Lower lobe of right lung (tissue), 2 donors: ENCODE data around the gene INTS1. TPM values are rescaled to one million over a fixed set of nuclear protein-coding genes. Genes with fewer than 3 reads are reported as not detected.

Experiments
- ATAC-seq, 2 donors: fragments of 200-7000 bp; cut with Tn5 transposase; one replicate each; pipeline ENCODE4 v1.9.1; 2020 to 2022; ENCODE audit warnings: mild to moderate bottlenecking in 2 of 2, moderate library complexity in 2 of 2
- DNase-seq: peaks from one replicate; pipeline ENCODE4 v3.0.0-alpha.2; 2020
- H3K27ac ChIP-seq: fragments of 200-600 bp; one replicate; pipeline ENCODE4 v1.8.0; 2022
- H3K27me3 ChIP-seq: fragments of 200-600 bp; one replicate; pipeline ENCODE4 v1.8.0; 2022; ENCODE audit warnings: low read depth
- H3K36me3 ChIP-seq: fragments of 200-600 bp; one replicate; pipeline ENCODE4 v1.8.0; 2022; ENCODE audit warnings: mild to moderate bottlenecking
- H3K4me1 ChIP-seq: fragments of 200-600 bp; one replicate; pipeline ENCODE4 v1.8.0; 2022
- H3K4me3 ChIP-seq: fragments of 200-600 bp; one replicate; pipeline ENCODE4 v1.8.0; 2022; ENCODE audit warnings: mild to moderate bottlenecking
- H3K9me3 ChIP-seq: fragments of 200-600 bp; one replicate; pipeline ENCODE4 v1.8.0; 2022
- intact Hi-C: fragments of 100-400 bp; cut with DNase I; formaldehyde crosslinking; loops from one replicate; pipeline ENCODE4 v1.11.0; 2022
- total RNA-seq: library from RNA; stranded (reverse); fragmentation: NEBNext Ultra II Directional; extraction: Animal tissue kit (Norgen Biotek cat#: 25700); gene quantifications from one replicate; pipeline ENCODE4 v1.2.1, GENCODE V29; 2021
- TF ChIP-seq, protein P1 (sequence below): fragments of 200-600 bp; IDR thresholded peaks from one replicate; pipeline ENCODE4 v1.8.0; 2022; ENCODE audit warnings: antibody characterized with exemption, mild to moderate bottlenecking
- donor health status: DM: no; HTN: yes; CAD: no; lungs with severe emphysema.

Gene INTS1
- total RNA-seq, 1 donor from 2014 or later: 50.8 TPM

DNA sequence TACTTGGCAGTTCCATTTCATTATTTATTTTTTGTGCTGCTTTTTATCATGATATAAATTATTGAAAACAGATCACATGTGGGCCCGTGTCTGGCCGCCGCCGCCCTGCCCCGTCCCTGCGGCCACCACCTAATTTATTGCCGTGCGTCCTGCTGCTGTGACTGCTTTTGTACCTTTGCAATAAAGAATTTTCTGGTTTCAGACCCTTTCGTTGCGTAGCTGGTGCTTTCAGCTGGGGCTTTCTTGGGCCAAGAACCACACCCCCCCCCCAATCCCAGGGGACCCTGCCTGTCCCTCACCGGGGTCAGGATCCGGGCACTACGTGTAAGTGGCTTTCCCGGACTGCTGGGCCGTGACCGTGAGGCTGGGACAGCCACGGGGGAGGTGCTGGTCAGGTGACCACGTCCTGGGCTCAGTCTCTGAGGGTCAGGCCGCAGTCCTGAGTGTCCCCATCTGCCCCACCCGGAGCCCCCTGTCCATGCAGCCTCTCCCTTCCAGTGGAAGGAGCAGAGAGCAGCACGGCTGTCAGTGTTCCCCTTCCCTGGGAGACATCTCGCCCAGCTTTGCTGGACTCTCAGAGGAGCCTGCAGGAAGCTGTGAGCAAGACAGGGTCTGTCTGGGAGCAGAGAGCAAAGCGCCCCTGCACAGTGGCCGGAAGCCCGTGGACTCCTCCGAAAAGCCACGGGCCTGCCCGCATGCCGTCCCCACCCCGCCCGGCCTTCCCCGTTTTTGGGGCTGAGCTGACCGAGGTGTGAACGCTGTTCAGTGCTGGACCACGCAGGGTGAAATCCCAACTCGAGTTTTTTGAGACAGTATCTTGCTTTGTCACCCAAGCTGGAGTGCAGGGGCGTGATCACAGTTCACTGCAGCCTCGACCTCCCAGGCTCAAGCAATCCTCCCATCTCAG lies 38.9 kb upstream of the INTS1 start:
- Histone ChIP-seq H3K27me3 (no peaks in the 10 kb centered on the region), H3K9me3 (no peaks in the 10 kb centered on the region), H3K27ac (no peak overlapping the region), H3K4me1 (peaks cover 11% of the 10 kb centered on the region), H3K36me3 (peaks cover 59% of the 10 kb centered on the region), H3K4me3 (no peak overlapping the region)
- intact Hi-C loops: no loop called here
- DNase-seq (no peak), ATAC-seq (no peak)
- TF ChIP-seq, protein P1, sequence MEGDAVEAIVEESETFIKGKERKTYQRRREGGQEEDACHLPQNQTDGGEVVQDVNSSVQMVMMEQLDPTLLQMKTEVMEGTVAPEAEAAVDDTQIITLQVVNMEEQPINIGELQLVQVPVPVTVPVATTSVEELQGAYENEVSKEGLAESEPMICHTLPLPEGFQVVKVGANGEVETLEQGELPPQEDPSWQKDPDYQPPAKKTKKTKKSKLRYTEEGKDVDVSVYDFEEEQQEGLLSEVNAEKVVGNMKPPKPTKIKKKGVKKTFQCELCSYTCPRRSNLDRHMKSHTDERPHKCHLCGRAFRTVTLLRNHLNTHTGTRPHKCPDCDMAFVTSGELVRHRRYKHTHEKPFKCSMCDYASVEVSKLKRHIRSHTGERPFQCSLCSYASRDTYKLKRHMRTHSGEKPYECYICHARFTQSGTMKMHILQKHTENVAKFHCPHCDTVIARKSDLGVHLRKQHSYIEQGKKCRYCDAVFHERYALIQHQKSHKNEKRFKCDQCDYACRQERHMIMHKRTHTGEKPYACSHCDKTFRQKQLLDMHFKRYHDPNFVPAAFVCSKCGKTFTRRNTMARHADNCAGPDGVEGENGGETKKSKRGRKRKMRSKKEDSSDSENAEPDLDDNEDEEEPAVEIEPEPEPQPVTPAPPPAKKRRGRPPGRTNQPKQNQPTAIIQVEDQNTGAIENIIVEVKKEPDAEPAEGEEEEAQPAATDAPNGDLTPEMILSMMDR: no peak

DNA sequence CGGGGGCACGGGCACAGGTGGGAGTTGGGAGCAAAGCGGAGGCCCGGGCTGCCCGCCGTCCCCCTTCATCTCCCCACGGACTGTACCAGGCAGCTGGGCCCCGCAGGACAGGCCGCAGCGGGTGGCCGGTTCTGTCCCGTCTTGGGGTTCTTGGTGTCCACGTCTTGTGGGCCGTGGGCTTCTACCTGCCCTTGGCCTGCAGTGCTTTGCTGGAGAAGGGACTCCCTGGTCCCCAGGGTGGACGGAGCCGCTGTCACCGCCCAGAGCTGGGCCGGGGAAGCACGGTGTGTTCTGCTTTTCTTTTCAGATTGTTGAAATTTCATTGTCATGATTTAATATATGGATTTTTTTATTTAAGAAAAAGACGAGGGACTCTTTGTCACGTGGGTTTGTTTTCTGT lies 38.1 kb upstream of the INTS1 start:
- H3K4me1 ChIP-seq: peaks cover 18% of the 10 kb centered on the region
- no peak overlapping the region for H3K27ac ChIP-seq
- TF ChIP-seq, protein P1: no peak
- DNase-seq (peak; percentile 42), ATAC-seq (no peak)
- H3K27me3 ChIP-seq: no peaks in the 10 kb centered on the region
- no peaks in the 10 kb centered on the region for H3K9me3 ChIP-seq
- intact Hi-C loops: no loop called here
- peaks cover 59% of the 10 kb centered on the region for H3K36me3 ChIP-seq
- no peak overlapping the region for H3K4me3 ChIP-seq

DNA sequence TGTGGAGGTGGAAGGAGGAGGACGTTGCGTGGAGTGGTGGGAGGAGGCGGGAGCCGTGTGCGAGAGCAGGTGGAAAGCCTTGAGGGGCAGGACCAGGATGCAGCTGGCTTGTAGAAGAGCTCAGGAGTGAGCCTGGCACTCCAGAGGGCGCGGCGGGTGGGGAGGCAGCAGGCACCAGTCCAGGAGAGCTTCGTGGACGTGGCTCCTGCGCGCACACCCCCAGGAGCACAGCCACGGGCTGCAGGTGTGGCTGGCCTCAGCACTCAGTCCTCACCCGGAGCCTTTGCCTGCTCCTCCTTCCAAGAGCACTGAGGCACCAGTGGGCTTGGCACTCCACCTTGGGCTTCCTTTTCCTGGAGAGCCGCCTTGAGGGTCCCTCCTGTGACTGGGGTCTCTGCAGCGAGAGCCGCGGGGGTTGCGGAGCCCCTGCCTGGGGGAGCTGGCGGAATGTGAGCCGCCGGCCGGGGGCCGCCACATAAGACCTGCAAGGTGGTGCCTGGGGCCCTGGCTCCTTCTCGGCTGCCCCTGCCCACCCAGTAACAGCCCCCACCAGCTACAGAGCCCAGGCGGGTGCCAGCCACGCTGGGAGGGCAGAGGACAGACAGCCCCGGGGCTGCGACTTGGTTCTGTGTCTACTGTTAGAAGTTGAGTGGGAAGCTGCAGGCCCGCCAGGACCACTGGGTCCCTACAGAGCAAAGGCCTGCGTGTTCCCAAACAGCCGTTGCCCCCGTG lies 37.4 kb upstream of the INTS1 start:
- ATAC-seq (no peak), DNase-seq (peak; percentile 45)
- H3K4me1 ChIP-seq: peaks cover 22% of the 10 kb centered on the region
- no peak overlapping the region for H3K4me3 ChIP-seq
- TF ChIP-seq, protein P1: no peak
- no peaks in the 10 kb centered on the region for H3K27me3 ChIP-seq
- no peak overlapping the region for H3K27ac ChIP-seq
- intact Hi-C loops: no loop called here
- no peaks in the 10 kb centered on the region for H3K9me3 ChIP-seq
- H3K36me3 ChIP-seq: peaks cover 59% of the 10 kb centered on the region

DNA sequence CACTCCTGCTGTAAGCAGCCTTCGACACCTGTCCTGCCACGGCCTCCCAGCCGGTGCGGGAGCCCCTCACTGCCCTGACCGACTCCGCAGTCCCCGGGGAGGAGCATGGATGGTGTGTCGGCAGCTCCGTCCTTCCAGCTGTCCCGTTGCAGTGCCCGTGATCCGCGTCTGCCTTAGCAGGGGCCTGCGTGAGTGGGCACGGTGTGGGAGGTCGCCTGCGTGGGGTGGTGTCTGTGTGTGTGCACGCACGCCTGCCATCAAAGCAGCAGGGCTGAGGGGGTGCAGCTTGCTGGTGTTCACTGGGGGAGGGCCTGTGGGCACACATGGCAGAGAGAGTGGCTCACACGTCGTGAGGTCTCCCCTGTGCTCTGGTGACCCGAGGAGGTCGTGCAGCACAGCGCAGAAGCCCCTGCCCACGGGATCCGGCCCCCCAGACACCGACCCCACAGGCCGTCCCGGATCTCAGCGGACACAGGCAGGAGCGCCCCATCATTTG lies 36.6 kb upstream of the INTS1 start:
- H3K27me3 ChIP-seq: no peaks in the 10 kb centered on the region
- peaks cover 64% of the 10 kb centered on the region for H3K36me3 ChIP-seq
- peaks cover 29% of the 10 kb centered on the region for H3K4me1 ChIP-seq
- no peak overlapping the region for H3K27ac ChIP-seq
- H3K4me3 ChIP-seq: no peak overlapping the region
- intact Hi-C loops: no loop called here
- H3K9me3 ChIP-seq: no peaks in the 10 kb centered on the region
- ATAC-seq (no peak), DNase-seq (peak; percentile 42)
- TF ChIP-seq, protein P1: no peak

- H3K9me3 ChIP-seq: no peaks in the 10 kb centered on the region
- H3K36me3 ChIP-seq: peaks cover 70% of the 10 kb centered on the region
- H3K4me3 ChIP-seq: no peak overlapping the region
- ATAC-seq (no peak), DNase-seq (peak; percentile 45)
- TF ChIP-seq, protein P1: no peak
- H3K4me1 ChIP-seq: peaks cover 36% of the 10 kb centered on the region
- H3K27ac ChIP-seq: no peak overlapping the region
- H3K27me3 ChIP-seq: no peaks in the 10 kb centered on the region
- intact Hi-C loops: no loop called here
Observed at GRCh38 chr7:1539882-1540775, 35.9 kb upstream of the INTS1 start.
